Neural cell (in vitro differentiated cells): ENCODE measurements around the gene UBE2K. TPM values are rescaled to one million over a fixed set of nuclear protein-coding genes. Genes with fewer than 3 reads are reported as not detected.
"Not testable (repeated sequence)": the region's sequence is repeated elsewhere in the genome, so short reads cannot be mapped to it uniquely, and the experiment has no call there.

ENCODE experiments used
- H2AFZ ChIP-seq: fragments of 200-600, 300-800 bp; sonication (generic), shearing (Covaris generic); 2 replicates; pipeline ENCODE4 v1.6.0; 2014; ENCODE audit warnings: low read depth, mild to moderate bottlenecking, antibody characterized with exemption, low read length, moderate library complexity
- H3F3A ChIP-seq: fragments of 200-600 bp; shearing (Covaris generic); 2 replicates; pipeline ENCODE4 v1.6.1; 2016; ENCODE audit warnings: mild to moderate bottlenecking, moderate library complexity, mixed read lengths, antibody characterized with exemption, low read length; ENCODE audit not compliant: insufficient read depth, poor library complexity, severe bottlenecking
- H3K27ac ChIP-seq: fragments of 200-600, 300-800 bp; sonication (generic), shearing (Covaris generic); 2 replicates; pipeline ENCODE4 v1.5.1; 2014; ENCODE audit warnings: mild to moderate bottlenecking, low read length, moderate library complexity
- H3K27me3 ChIP-seq: fragments of 300-800, 200-600 bp; sonication (generic), shearing (Covaris generic); 2 replicates; pipeline ENCODE4 v1.6.0; 2014; ENCODE audit warnings: mild to moderate bottlenecking, low read depth, low read length, moderate library complexity; ENCODE audit not compliant: insufficient read depth
- H3K36me3 ChIP-seq: fragments of 300-800, 200-600 bp; sonication (generic), shearing (Covaris generic); 2 replicates; pipeline ENCODE4 v1.5.1; 2014; ENCODE audit warnings: mild to moderate bottlenecking, antibody characterized with exemption, low read length, moderate library complexity; ENCODE audit not compliant: insufficient read depth
- H3K4me2 ChIP-seq: fragments of 300-800, 200-600 bp; sonication (generic), shearing (Covaris generic); 2 replicates; pipeline ENCODE4 v1.6.0; 2014; ENCODE audit warnings: mild to moderate bottlenecking, low read length
- H3K4me3 ChIP-seq: fragments of 300-800, 200-600 bp; sonication (generic), shearing (Covaris generic); 2 replicates; pipeline ENCODE4 v1.5.1; 2014; ENCODE audit warnings: mild to moderate bottlenecking, low read length, moderate library complexity
- H3K79me2 ChIP-seq: fragments of 200-600 bp; shearing (Covaris generic); replicated peaks from 2 replicates; pipeline ENCODE4 v1.6.0; 2014; ENCODE audit warnings: mild to moderate bottlenecking, low read length, moderate library complexity; ENCODE audit not compliant: insufficient read depth
- H3K9ac ChIP-seq: fragments of 300-800, 200-600 bp; sonication (generic), shearing (Covaris generic); 2 replicates; pipeline ENCODE4 v1.6.1; 2016; ENCODE audit warnings: mild to moderate bottlenecking, low read length, mixed read lengths
- H3K9me2 ChIP-seq: fragments of 200-600 bp; shearing (Covaris generic); 2 replicates; pipeline ENCODE4 v1.6.1; 2016; ENCODE audit warnings: mild to moderate bottlenecking, low read length, mixed read lengths; ENCODE audit not compliant: insufficient read depth
- H3K9me3 ChIP-seq: fragments of 200-600, 300-800 bp; sonication (generic), shearing (Covaris generic); 2 replicates; pipeline ENCODE4 v1.6.1; 2016; ENCODE audit warnings: mild to moderate bottlenecking, mixed run types, low read length, moderate library complexity, mixed read lengths
- H4K20me1 ChIP-seq: fragments of 200-600 bp; shearing (Covaris generic); 2 replicates; pipeline ENCODE4 v1.6.1; 2016; ENCODE audit warnings: mild to moderate bottlenecking, mixed run types; ENCODE audit not compliant: insufficient read depth
- CTCF ChIP-seq: fragments of 450-650 bp; IDR thresholded peaks from 2 replicates; pipeline ENCODE4 v1.5.1; 2014; ENCODE audit warnings: antibody characterized with exemption, mild to moderate bottlenecking, moderate library complexity; ENCODE audit not compliant: poor library complexity, severe bottlenecking
- EP300 ChIP-seq: fragments of 450-650 bp; conservative IDR thresholded peaks from 2 replicates; pipeline ENCODE4 v1.6.1; 2014; ENCODE audit warnings: antibody characterized with exemption, mild to moderate bottlenecking, moderate library complexity; ENCODE audit not compliant: poor library complexity, severe bottlenecking
- EZH2 ChIP-seq: fragments of 200-600, 300-800 bp; shearing (Covaris generic), sonication (generic); IDR thresholded peaks from 2 replicates; pipeline ENCODE4 v1.6.1; 2014; ENCODE audit warnings: antibody characterized with exemption, low read length, borderline replicate concordance, mild to moderate bottlenecking; ENCODE audit not compliant: insufficient read depth, poor library complexity, severe bottlenecking
- MXI1 ChIP-seq: fragments of 450-650 bp; conservative IDR thresholded peaks from 2 replicates; pipeline ENCODE4 v1.6.1; 2014; ENCODE audit warnings: antibody characterized with exemption, mild to moderate bottlenecking; ENCODE audit not compliant: poor library complexity, severe bottlenecking
- POLR2AphosphoS5 ChIP-seq: IDR thresholded peaks from 2 replicates; pipeline ENCODE4 v1.6.1; 2012
- RAD21 ChIP-seq: fragments of 450-650 bp; conservative IDR thresholded peaks from 2 replicates; pipeline ENCODE4 v1.6.1; 2014; ENCODE audit warnings: antibody characterized with exemption, mild to moderate bottlenecking, moderate library complexity
- SMC3 ChIP-seq: fragments of 450-650 bp; conservative IDR thresholded peaks from 2 replicates; pipeline ENCODE4 v1.6.1; 2014; ENCODE audit warnings: antibody characterized with exemption, mild to moderate bottlenecking, moderate library complexity; ENCODE audit not compliant: poor library complexity
- TAF1 ChIP-seq: IDR thresholded peaks from 2 replicates; pipeline ENCODE4 v1.6.1; 2012; ENCODE audit warnings: low read depth
- polyA plus RNA-seq: library from polyadenylated mRNA; depleted of rRNA; stranded (reverse); fragments of >200 nt; gene quantifications from 2 replicates; pipeline ENCODE4 v1.2.3, GENCODE V29; 2014
- TF ChIP-seq, protein P1 (sequence below): IDR thresholded peaks from 2 replicates; pipeline ENCODE4 v1.6.1; 2012; ENCODE audit warnings: borderline replicate concordance

Gene UBE2K
- polyA plus RNA-seq, 1 donor from 2014 or later: 45.8 TPM

GRCh38 chr4:39770471-39770870 lies 72.5 kb downstream of the UBE2K start:
- no peaks in the 10 kb centered on the region for H3K79me2 ChIP-seq
- no peak overlapping the region for H3K27ac ChIP-seq
- TF ChIP-seq EZH2: no peak
- no peak for TF ChIP-seq TAF1
- TF ChIP-seq, protein P1, sequence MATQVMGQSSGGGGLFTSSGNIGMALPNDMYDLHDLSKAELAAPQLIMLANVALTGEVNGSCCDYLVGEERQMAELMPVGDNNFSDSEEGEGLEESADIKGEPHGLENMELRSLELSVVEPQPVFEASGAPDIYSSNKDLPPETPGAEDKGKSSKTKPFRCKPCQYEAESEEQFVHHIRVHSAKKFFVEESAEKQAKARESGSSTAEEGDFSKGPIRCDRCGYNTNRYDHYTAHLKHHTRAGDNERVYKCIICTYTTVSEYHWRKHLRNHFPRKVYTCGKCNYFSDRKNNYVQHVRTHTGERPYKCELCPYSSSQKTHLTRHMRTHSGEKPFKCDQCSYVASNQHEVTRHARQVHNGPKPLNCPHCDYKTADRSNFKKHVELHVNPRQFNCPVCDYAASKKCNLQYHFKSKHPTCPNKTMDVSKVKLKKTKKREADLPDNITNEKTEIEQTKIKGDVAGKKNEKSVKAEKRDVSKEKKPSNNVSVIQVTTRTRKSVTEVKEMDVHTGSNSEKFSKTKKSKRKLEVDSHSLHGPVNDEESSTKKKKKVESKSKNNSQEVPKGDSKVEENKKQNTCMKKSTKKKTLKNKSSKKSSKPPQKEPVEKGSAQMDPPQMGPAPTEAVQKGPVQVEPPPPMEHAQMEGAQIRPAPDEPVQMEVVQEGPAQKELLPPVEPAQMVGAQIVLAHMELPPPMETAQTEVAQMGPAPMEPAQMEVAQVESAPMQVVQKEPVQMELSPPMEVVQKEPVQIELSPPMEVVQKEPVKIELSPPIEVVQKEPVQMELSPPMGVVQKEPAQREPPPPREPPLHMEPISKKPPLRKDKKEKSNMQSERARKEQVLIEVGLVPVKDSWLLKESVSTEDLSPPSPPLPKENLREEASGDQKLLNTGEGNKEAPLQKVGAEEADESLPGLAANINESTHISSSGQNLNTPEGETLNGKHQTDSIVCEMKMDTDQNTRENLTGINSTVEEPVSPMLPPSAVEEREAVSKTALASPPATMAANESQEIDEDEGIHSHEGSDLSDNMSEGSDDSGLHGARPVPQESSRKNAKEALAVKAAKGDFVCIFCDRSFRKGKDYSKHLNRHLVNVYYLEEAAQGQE: no peak
- TF ChIP-seq EP300: no peak
- no peak for TF ChIP-seq CTCF
- TF ChIP-seq RAD21: no peak
- no peak for TF ChIP-seq SMC3
- no peak for TF ChIP-seq POLR2AphosphoS5
- TF ChIP-seq MXI1: no peak
- no peaks in the 10 kb centered on the region for H4K20me1 ChIP-seq
- no peak overlapping the region for H2AFZ ChIP-seq
- H3F3A ChIP-seq: no peaks in the 10 kb centered on the region
- H3K9ac ChIP-seq: no peak overlapping the region
- H3K4me3 ChIP-seq: no peak overlapping the region
- no peak overlapping the region for H3K4me2 ChIP-seq
- H3K9me2 ChIP-seq: no peaks in the 10 kb centered on the region
- H3K36me3 ChIP-seq: no peaks in the 10 kb centered on the region
- H3K9me3 ChIP-seq: no peaks in the 10 kb centered on the region
- no peaks in the 10 kb centered on the region for H3K27me3 ChIP-seq

- no peak for TF ChIP-seq EZH2
- TF ChIP-seq POLR2AphosphoS5: no peak
- TF ChIP-seq MXI1: no peak
- no peak for TF ChIP-seq CTCF
- TF ChIP-seq RAD21: no peak
- TF ChIP-seq EP300: no peak
- TF ChIP-seq SMC3: no peak
- no peak for TF ChIP-seq TAF1
- TF ChIP-seq, protein P1: no peak
- no peaks in the 10 kb centered on the region for H3K79me2 ChIP-seq
Observed at GRCh38 chr4:39770969-39771724, 73.2 kb downstream of the UBE2K start.

DNA sequence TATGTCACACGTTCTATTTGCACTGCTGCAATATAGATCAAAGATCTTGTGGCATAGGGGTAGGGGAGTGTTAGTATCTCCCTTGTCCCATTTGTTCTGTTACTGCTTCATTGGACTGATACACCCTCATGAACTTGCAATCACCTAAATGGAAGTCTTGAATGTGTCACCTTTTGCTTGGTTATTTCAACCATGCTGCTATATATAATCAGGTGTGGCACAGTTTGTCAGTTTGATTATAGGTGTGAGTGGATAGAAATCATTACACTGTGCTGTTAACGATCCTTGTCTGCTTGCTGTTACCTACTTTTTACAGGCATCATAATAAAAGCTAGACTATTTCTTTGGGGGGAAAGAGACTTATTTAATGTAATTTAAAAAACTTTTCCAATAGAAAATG lies 84.1 kb downstream of the UBE2K start:
- not testable (repeated sequence) for H2AFZ ChIP-seq, H3K4me3 ChIP-seq, H3K27me3 ChIP-seq, H3K9me3 ChIP-seq, H3K9me2 ChIP-seq, H3K36me3 ChIP-seq, H4K20me1 ChIP-seq, H3K4me2 ChIP-seq, H3K79me2 ChIP-seq, H3F3A ChIP-seq, H3K9ac ChIP-seq, H3K27ac ChIP-seq

More at GRCh38 chr4:39770969-39771724, 73.2 kb downstream of the UBE2K start:
- H3K9ac ChIP-seq: no peak overlapping the region
- H3K9me3 ChIP-seq: no peaks in the 10 kb centered on the region
- no peaks in the 10 kb centered on the region for H3K9me2 ChIP-seq
- H3F3A ChIP-seq: no peaks in the 10 kb centered on the region
- no peak overlapping the region for H2AFZ ChIP-seq
- no peaks in the 10 kb centered on the region for H3K27me3 ChIP-seq
- no peak overlapping the region for H3K4me3 ChIP-seq
- no peaks in the 10 kb centered on the region for H4K20me1 ChIP-seq
- no peaks in the 10 kb centered on the region for H3K36me3 ChIP-seq
- no peak overlapping the region for H3K27ac ChIP-seq
- no peak overlapping the region for H3K4me2 ChIP-seq
